CD14-positive monocyte (primary cell): Measurements from ENCODE around the gene LCORL. TPM values are rescaled to one million over a fixed set of nuclear protein-coding genes. Genes with fewer than 3 reads are reported as not detected.

Experiments used
- DNase-seq, 3 donors: peaks; one replicate each; pipeline ENCODE4 v3.0.0-alpha.2; 2011 to 2022
- H2AFZ ChIP-seq: 2 replicates; pipeline ENCODE4 v1.6.0; 2012; ENCODE audit warnings: mild to moderate bottlenecking, low read depth, low read length, inconsistent platforms; ENCODE audit not compliant: insufficient read depth, poor library complexity, severe bottlenecking
- H3K27ac ChIP-seq, 2 donors: 1 replicate in 1 of 2; 2 replicates in 1 of 2; pipeline ENCODE4 v1.5.1; 2012 to 2013; ENCODE audit warnings: low read length in 2 of 2, control low read depth in 1 of 2, inconsistent platforms in 1 of 2, low read depth in 1 of 2, mild to moderate bottlenecking in 1 of 2
- H3K27me3 ChIP-seq, 2 donors: one replicate each; pipeline versions ENCODE4 v1.6.0 to v1.6.1; 2011 to 2013; ENCODE audit warnings: low read length in 2 of 2; ENCODE audit not compliant: control insufficient read depth in 2 of 2, insufficient read depth in 2 of 2
- H3K36me3 ChIP-seq, 2 donors: replicated peaks in 1 of 2; 1 replicate in 1 of 2; 2 replicates in 1 of 2; pipeline versions ENCODE4 v1.5.1 to v1.6.1; 2012 to 2013; ENCODE audit warnings: low read length in 2 of 2, control low read depth in 1 of 2, inconsistent platforms in 1 of 2, mild to moderate bottlenecking in 1 of 2; ENCODE audit not compliant: insufficient read depth in 2 of 2, control insufficient read depth in 1 of 2
- H3K4me1 ChIP-seq, 2 donors: 1 replicate in 1 of 2; 2 replicates in 1 of 2; pipeline versions ENCODE4 v1.5.1 to v1.6.1; 2012 to 2013; ENCODE audit warnings: low read length in 2 of 2, control low read depth in 1 of 2, inconsistent platforms in 1 of 2, mild to moderate bottlenecking in 1 of 2, moderate library complexity in 1 of 2; ENCODE audit not compliant: insufficient read depth in 2 of 2, control insufficient read depth in 1 of 2
- H3K4me2 ChIP-seq: replicated peaks from 2 replicates; pipeline ENCODE3; 2012; ENCODE audit warnings: low read length, moderate library complexity, mild to moderate bottlenecking; ENCODE audit not compliant: poor library complexity, severe bottlenecking; ENCODE audit errors: extremely low read depth
- H3K4me3 ChIP-seq, 3 experiments: fragments of 200-600 bp in 1 of 3; sonication (generic) in 1 of 3; replicated peaks in 1 of 3; 1 replicate in 2 of 3; 2 replicates in 1 of 3; pipeline ENCODE4 v1.5.1; 2011 to 2013; ENCODE audit warnings: low read length in 3 of 3, mild to moderate bottlenecking in 3 of 3, control low read depth in 2 of 3, low read depth in 2 of 3, inconsistent platforms in 1 of 3, moderate library complexity in 1 of 3
- H3K79me2 ChIP-seq: 2 replicates; pipeline ENCODE4 v1.6.0; 2012; ENCODE audit warnings: mild to moderate bottlenecking, control low read depth, inconsistent platforms, low read length, moderate library complexity; ENCODE audit not compliant: insufficient read depth
- H3K9ac ChIP-seq: 2 replicates; pipeline ENCODE4 v1.6.0; 2017; ENCODE audit warnings: low read length, mild to moderate bottlenecking; ENCODE audit not compliant: insufficient read depth, poor library complexity, severe bottlenecking
- H3K9me3 ChIP-seq, 2 donors: replicated peaks in 1 of 2; 1 replicate in 1 of 2; 2 replicates in 1 of 2; pipeline versions ENCODE4 v1.5.1 to v1.6.1; 2012 to 2013; ENCODE audit warnings: low read length in 2 of 2, control low read depth in 1 of 2; ENCODE audit not compliant: control insufficient read depth in 1 of 2, insufficient read depth in 1 of 2
- H4K20me1 ChIP-seq: 2 replicates; pipeline ENCODE4 v1.6.0; 2012; ENCODE audit warnings: mild to moderate bottlenecking, low read length, control low read depth, moderate library complexity; ENCODE audit not compliant: insufficient read depth
- H3K27ac Mint-ChIP-seq, 7 donors: one replicate each; pipeline ENCODE4 v1.8.0; 2020; ENCODE audit warnings: mild to moderate bottlenecking in 7 of 7, mixed read lengths in 7 of 7, moderate library complexity in 6 of 7, inconsistent platforms in 2 of 7
- H3K27me3 Mint-ChIP-seq, 3 donors: one replicate each; pipeline ENCODE4 v1.8.0; 2021 to 2022; ENCODE audit warnings: low read depth in 3 of 3, mild to moderate bottlenecking in 3 of 3, mixed read lengths in 3 of 3, moderate library complexity in 3 of 3, inconsistent platforms in 1 of 3
- H3K36me3 Mint-ChIP-seq, 2 donors: one replicate each; pipeline ENCODE4 v1.8.0; 2020; ENCODE audit warnings: mixed read lengths in 2 of 2, inconsistent platforms in 1 of 2, mild to moderate bottlenecking in 1 of 2
- H3K4me1 Mint-ChIP-seq: one replicate; pipeline ENCODE4 v1.8.0; 2020; ENCODE audit warnings: mild to moderate bottlenecking, mixed read lengths
- H3K4me3 Mint-ChIP-seq, 2 donors: one replicate each; pipeline ENCODE4 v1.8.0; 2020; ENCODE audit warnings: mild to moderate bottlenecking in 2 of 2, mixed read lengths in 2 of 2, moderate library complexity in 1 of 2
- H3K9me3 Mint-ChIP-seq, 7 donors: one replicate each; pipeline ENCODE4 v1.8.0; 2020 to 2022; ENCODE audit warnings: mixed read lengths in 7 of 7, mild to moderate bottlenecking in 6 of 7, moderate library complexity in 6 of 7, inconsistent platforms in 2 of 7
- CTCF ChIP-seq: fragments of 200-600 bp; IDR thresholded peaks from one replicate; pipeline ENCODE4 v1.8.0; 2022; ENCODE audit warnings: antibody characterized with exemption, mild to moderate bottlenecking
- WGBS: methylation state at CpG from one replicate; pipeline ENCODE4 v1.1.5; 2013; ENCODE audit warnings: missing lambda C conversion rate; ENCODE audit not compliant: insufficient coverage; 5-methylcytosine and 5-hydroxymethylcytosine counted together
- intact Hi-C, 2 donors: fragments of 100-400 bp; cut with micrococcal nuclease; formaldehyde crosslinking; loops; one replicate each; pipeline versions ENCODE4 v1.15.0 to v1.15.1; 2023
- polyA plus RNA-seq, 3 donors: library from polyadenylated mRNA; depleted of rRNA in 1 of 3; unstranded in 2 of 3; stranded (reverse) in 1 of 3; fragments of 300-500 nt in 2 of 3; fragments of >200 nt in 1 of 3; fragmentation: Illumina TruSeq in 2 of 3; gene quantifications; 1 replicate in 2 of 3; 2 replicates in 1 of 3; pipeline ENCODE4 v1.2.3, GENCODE V29; 2012 to 2021

Gene LCORL
- polyA plus RNA-seq, 3 donors = 3.1 to 19.1 (median 9.6) TPM

GRCh38 chr4:18025288-18025687, 3.7 kb upstream of the LCORL start:
- no peaks in the 10 kb centered on the region for H3K36me3 ChIP-seq
- WGBS = no CpG with 5 or more reads among the region's 2 CpGs
- no peak for TF ChIP-seq CTCF
- peaks cover 4 to 19% (median 17%) of the 10 kb centered on the region in 3 donors for H3K27me3 Mint-ChIP-seq
- H3K9ac ChIP-seq = no peak overlapping the region
- H2AFZ ChIP-seq = no peak overlapping the region
- H3K4me3 ChIP-seq = no peak overlapping the region
- peaks cover 11% of the 10 kb centered on the region for H3K79me2 ChIP-seq
- peaks cover 24% of the 10 kb centered on the region in 2 donors for H3K4me1 ChIP-seq
- no peaks in the 10 kb centered on the region for H3K9me3 ChIP-seq
- H4K20me1 ChIP-seq = peaks cover 5% of the 10 kb centered on the region
- peaks cover 23% of the 10 kb centered on the region for H3K4me1 Mint-ChIP-seq
- peaks cover 0 to 2% (median 1%) of the 10 kb centered on the region in 7 donors for H3K9me3 Mint-ChIP-seq
- peaks cover 13 to 15% of the 10 kb centered on the region in 2 donors for H3K27me3 ChIP-seq
- intact Hi-C loops = no loop called here
- H3K4me3 Mint-ChIP-seq = peak overlapping the region in 1 of 2 donors; percentile 24
- peak; percentile 41 to 88 (median 44) for DNase-seq
- peak overlapping the region in 1 of 2 donors; percentile 30 for H3K27ac ChIP-seq
- no peak overlapping the region for H3K4me2 ChIP-seq
- H3K27ac Mint-ChIP-seq = peak overlapping the region in 2 of 7 donors; percentile 38 to 42
- H3K36me3 Mint-ChIP-seq = peaks cover 0 to 3% of the 10 kb centered on the region in 2 donors

GRCh38 chr4:18022572-18023050, 1.1 kb upstream of the LCORL start:
- Histone ChIP-seq H2AFZ (peak overlapping the region; percentile 94), H3K27me3 (peaks cover 13 to 15% of the 10 kb centered on the region in 2 donors), H3K36me3 (no peaks in the 10 kb centered on the region), H3K79me2 (peaks cover 38% of the 10 kb centered on the region), H3K9me3 (no peaks in the 10 kb centered on the region), H3K27ac (peak overlapping the region; percentile 91 to 92), H4K20me1 (peaks cover 31% of the 10 kb centered on the region), H3K4me3 (peak overlapping the region; percentile 66 to 97 (median 69)), H3K4me2 (peak overlapping the region; percentile 98), H3K4me1 (peaks cover 28 to 39% of the 10 kb centered on the region in 2 donors), H3K9ac (peak overlapping the region; percentile 91)
- intact Hi-C loops = loop anchor here (5.0 kb wide), 2 partner anchors 210 to 445 kb away; partner anchors contain the start of genes DCAF16 (in 2 of the 2), NCAPG (in 2 of the 2) and LAP3 (in 1 of the 2)
- no peak for TF ChIP-seq CTCF
- Mint-ChIP-seq H3K27ac (peak overlapping the region in 6 of 7 donors; percentile 83 to 95 (median 88)), H3K4me3 (peak overlapping the region; percentile 96 to 100), H3K36me3 (peaks cover 0 to 3% of the 10 kb centered on the region in 2 donors), H3K27me3 (peaks cover 4 to 19% (median 17%) of the 10 kb centered on the region in 3 donors), H3K9me3 (peaks cover 0 to 1% (median 0%) of the 10 kb centered on the region in 7 donors), H3K4me1 (peaks cover 34% of the 10 kb centered on the region)
- WGBS = 0% methylated on average over 10 of the region's 20 CpGs
- DNase-seq = no peak
